H9 (cell line): Measurements from ENCODE around the gene APOL6. TPM values are rescaled to one million over a fixed set of nuclear protein-coding genes. Genes with fewer than 3 reads are reported as not detected.
"Not testable (repeated sequence)": the region's sequence is repeated elsewhere in the genome, so short reads cannot be mapped to it uniquely, and the experiment has no call there.

Experiments used
- DNase-seq: peaks from one replicate; pipeline ENCODE4 v3.0.0-alpha.2; 2017
- H2AFZ ChIP-seq: one replicate; pipeline ENCODE4 v1.6.1; 2013; ENCODE audit warnings: mild to moderate bottlenecking, low read length, control low read depth, moderate library complexity
- H2AK5ac ChIP-seq: 2 replicates; pipeline ENCODE4 v1.6.1; 2013; ENCODE audit warnings: low read length, control low read depth, mixed read lengths; ENCODE audit not compliant: insufficient read length
- H2BK120ac ChIP-seq: one replicate; pipeline ENCODE4 v1.6.1; 2013; ENCODE audit warnings: low read depth, mild to moderate bottlenecking, low read length, control low read depth, inconsistent platforms; ENCODE audit not compliant: poor library complexity, severe bottlenecking
- H2BK12ac ChIP-seq: 2 replicates; pipeline ENCODE4 v1.6.1; 2013; ENCODE audit warnings: low read length, control low read depth, mixed read lengths, low read depth; ENCODE audit not compliant: insufficient read length
- H2BK15ac ChIP-seq: 2 replicates; pipeline ENCODE4 v1.6.1; 2013; ENCODE audit warnings: low read depth, low read length, control low read depth
- H2BK20ac ChIP-seq: one replicate; pipeline ENCODE4 v1.6.1; 2013; ENCODE audit warnings: low read depth, mild to moderate bottlenecking, low read length, control low read depth, inconsistent platforms; ENCODE audit not compliant: poor library complexity, severe bottlenecking
- H2BK5ac ChIP-seq: 2 replicates; pipeline ENCODE4 v1.6.1; 2013; ENCODE audit warnings: low read length, control low read depth, mixed read lengths; ENCODE audit not compliant: insufficient read length
- H3K14ac ChIP-seq: 2 replicates; pipeline ENCODE4 v1.6.1; 2013; ENCODE audit warnings: low read length, control low read depth; ENCODE audit not compliant: insufficient read depth
- H3K18ac ChIP-seq: 2 replicates; pipeline ENCODE4 v1.6.1; 2013; ENCODE audit warnings: low read depth, mild to moderate bottlenecking, mixed read lengths, low read length, control low read depth; ENCODE audit not compliant: insufficient read length
- H3K23ac ChIP-seq: 2 replicates; pipeline ENCODE4 v1.6.1; 2013; ENCODE audit warnings: low read length, control low read depth, mixed read lengths, low read depth; ENCODE audit not compliant: insufficient read length
- H3K23me2 ChIP-seq: 2 replicates; pipeline ENCODE4 v1.6.1; 2013; ENCODE audit warnings: low read depth, mild to moderate bottlenecking, mixed read lengths, low read length, control low read depth; ENCODE audit not compliant: insufficient read length, poor library complexity, severe bottlenecking
- H3K27ac ChIP-seq: 2 replicates; pipeline ENCODE4 v1.5.1; 2013; ENCODE audit warnings: low read length, control low read depth, mixed read lengths, low read depth; ENCODE audit not compliant: insufficient read length
- H3K27me3 ChIP-seq: 2 replicates; pipeline ENCODE4 v1.6.1; 2013; ENCODE audit warnings: low read length, control low read depth, inconsistent platforms; ENCODE audit not compliant: insufficient read depth
- H3K4ac ChIP-seq: 2 replicates; pipeline ENCODE4 v1.6.1; 2013; ENCODE audit warnings: low read depth, mild to moderate bottlenecking, control low read depth, inconsistent platforms, low read length, moderate library complexity
- H3K4me1 ChIP-seq: 2 replicates; pipeline ENCODE4 v1.6.1; 2013; ENCODE audit warnings: low read length, control low read depth, inconsistent platforms; ENCODE audit not compliant: insufficient read depth
- H3K4me2 ChIP-seq: 2 replicates; pipeline ENCODE4 v1.6.1; 2013; ENCODE audit warnings: low read length, control low read depth, mixed read lengths; ENCODE audit not compliant: insufficient read length, insufficient read depth
- H3K56ac ChIP-seq: 2 replicates; pipeline ENCODE4 v1.6.1; 2013; ENCODE audit warnings: low read depth, mild to moderate bottlenecking, mixed read lengths, low read length, control low read depth; ENCODE audit not compliant: insufficient read length
- H3K79me1 ChIP-seq: 2 replicates; pipeline ENCODE4 v1.6.1; 2013; ENCODE audit warnings: low read depth, mild to moderate bottlenecking, moderate library complexity, low read length, control low read depth, inconsistent platforms; ENCODE audit not compliant: insufficient read depth, poor library complexity, severe bottlenecking
- H3K79me2 ChIP-seq: 2 replicates; pipeline ENCODE4 v1.6.1; 2013; ENCODE audit warnings: low read length, control low read depth, inconsistent platforms; ENCODE audit not compliant: insufficient read depth
- H3K9ac ChIP-seq: 2 replicates; pipeline ENCODE4 v1.6.1; 2013; ENCODE audit warnings: low read length, control low read depth, mixed read lengths; ENCODE audit not compliant: insufficient read length; ENCODE audit errors: extremely low read depth
- H3K9me3 ChIP-seq: one replicate; pipeline ENCODE4 v1.6.1; 2013; ENCODE audit warnings: low read depth, low read length, inconsistent platforms; ENCODE audit not compliant: control insufficient read depth
- H3T11ph ChIP-seq: one replicate; pipeline ENCODE4 v1.6.1; 2013; ENCODE audit warnings: mild to moderate bottlenecking, low read length, control low read depth, inconsistent platforms
- H4K20me1 ChIP-seq: one replicate; pipeline ENCODE4 v1.6.1; 2013; ENCODE audit not compliant: control insufficient read depth, insufficient read length, insufficient read depth
- H4K5ac ChIP-seq: 2 replicates; pipeline ENCODE4 v1.6.1; 2013; ENCODE audit warnings: low read depth, mild to moderate bottlenecking, mixed read lengths, low read length, control low read depth; ENCODE audit not compliant: insufficient read length
- H4K8ac ChIP-seq: replicated peaks from 2 replicates; pipeline ENCODE4 v1.6.1; 2013; ENCODE audit warnings: low read length, control low read depth, mixed read lengths, low read depth; ENCODE audit not compliant: insufficient read length
- H4K91ac ChIP-seq: 2 replicates; pipeline ENCODE4 v1.6.1; 2013; ENCODE audit warnings: low read depth, mild to moderate bottlenecking, moderate library complexity, mixed read lengths, low read length, control low read depth; ENCODE audit not compliant: insufficient read length
- H3K27ac Mint-ChIP-seq, 3 experiments: 2 replicates in 2 of 3; 3 replicates in 1 of 3; pipeline ENCODE4 v1.8.0; 2020 to 2021; ENCODE audit warnings: mixed read lengths in 3 of 3, mild to moderate bottlenecking in 1 of 3, moderate library complexity in 1 of 3
- H3K27me3 Mint-ChIP-seq: 2 replicates; pipeline ENCODE4 v1.8.0; 2021; ENCODE audit warnings: low read depth, mild to moderate bottlenecking, moderate library complexity, mixed read lengths
- H3K36me3 Mint-ChIP-seq, 3 experiments: 2 replicates in 2 of 3; 3 replicates in 1 of 3; pipeline ENCODE4 v1.8.0; 2020 to 2021; ENCODE audit warnings: low read depth in 3 of 3, mixed read lengths in 3 of 3; ENCODE audit not compliant: insufficient read depth in 1 of 3
- H3K4me1 Mint-ChIP-seq, 2 experiments: 2 replicates each; pipeline ENCODE4 v1.8.0; 2020; ENCODE audit warnings: mixed read lengths in 2 of 2
- H3K4me3 Mint-ChIP-seq, 2 experiments: 2 replicates in 1 of 2; 3 replicates in 1 of 2; pipeline ENCODE4 v1.8.0; 2020 to 2021; ENCODE audit warnings: mild to moderate bottlenecking in 2 of 2, mixed read lengths in 2 of 2, moderate library complexity in 1 of 2
- H3K9me3 Mint-ChIP-seq, 2 experiments: 2 replicates in 1 of 2; 3 replicates in 1 of 2; pipeline ENCODE4 v1.8.0; 2020; ENCODE audit warnings: mild to moderate bottlenecking in 2 of 2, mixed read lengths in 2 of 2, moderate library complexity in 1 of 2
- CTCF ChIP-seq: fragments of 200-600 bp; sonication (generic); conservative IDR thresholded peaks from 3 replicates; pipeline ENCODE4 v1.8.0; 2021; ENCODE audit warnings: antibody characterized with exemption, mild to moderate bottlenecking
- WGBS: extraction: QIAGEN DNeasy Blood & Tissue Kit; methylation state at CpG from one replicate; pipeline ENCODE4 v1.1.7; 2013; ENCODE audit warnings: missing lambda C conversion rate, low lambda C conversion rate, mixed read lengths; ENCODE audit not compliant: insufficient read length; ENCODE audit errors: extremely low coverage; 5-methylcytosine and 5-hydroxymethylcytosine counted together
- total RNA-seq: library from RNA; stranded (reverse); gene quantifications from 2 replicates; pipeline ENCODE4 v1.2.1, GENCODE V29; 2021

Gene APOL6
- total RNA-seq, 1 experiment from 2014 or later, result 0.07 TPM

GRCh38 chr22:35664955-35665587, 16.8 kb downstream of the APOL6 start:
- no peak overlapping the region for H3K27ac ChIP-seq
- TF ChIP-seq CTCF, result no peak
- H3K14ac ChIP-seq, result no peak overlapping the region
- no peak overlapping the region for H3T11ph ChIP-seq
- no peak overlapping the region for H3K56ac ChIP-seq
- no peak overlapping the region for H4K91ac ChIP-seq
- H3K4me3 Mint-ChIP-seq, result no peak overlapping the region
- peaks cover 16% of the 10 kb centered on the region for H3K9me3 ChIP-seq
- no peaks in the 10 kb centered on the region for H3K79me2 ChIP-seq
- H2BK5ac ChIP-seq, result no peak overlapping the region
- H3K4me1 Mint-ChIP-seq, result peaks cover 30 to 34% of the 10 kb centered on the region in 2 experiments
- H3K23me2 ChIP-seq, result no peaks in the 10 kb centered on the region
- H4K20me1 ChIP-seq, result no peaks in the 10 kb centered on the region
- no peak overlapping the region for H2BK20ac ChIP-seq
- H3K4me2 ChIP-seq, result no peak overlapping the region
- DNase-seq, result no peak
- WGBS, result no CpG with 5 or more reads among the region's 5 CpGs
- H3K27me3 ChIP-seq, result no peaks in the 10 kb centered on the region
- no peak overlapping the region for H2BK12ac ChIP-seq
- H3K4ac ChIP-seq, result no peak overlapping the region
- H3K79me1 ChIP-seq, result no peaks in the 10 kb centered on the region
- H3K18ac ChIP-seq, result no peak overlapping the region
- no peak overlapping the region for H2AFZ ChIP-seq
- H2BK15ac ChIP-seq, result no peak overlapping the region
- no peak overlapping the region for H4K5ac ChIP-seq
- H3K27me3 Mint-ChIP-seq, result no peaks in the 10 kb centered on the region; the same call in 1 of the 2 replicates
- H3K27ac Mint-ChIP-seq, result no peak overlapping the region
- H2AK5ac ChIP-seq, result no peak overlapping the region
- H3K36me3 Mint-ChIP-seq, result peaks cover 17 to 32% (median 21%) of the 10 kb centered on the region in 3 experiments
- H3K4me1 ChIP-seq, result no peaks in the 10 kb centered on the region; the same call in 1 of the 2 replicates
- no peak overlapping the region for H4K8ac ChIP-seq
- no peak overlapping the region for H3K23ac ChIP-seq
- no peak overlapping the region for H2BK120ac ChIP-seq
- peaks cover 38 to 42% of the 10 kb centered on the region in 2 experiments for H3K9me3 Mint-ChIP-seq
- no peak overlapping the region for H3K9ac ChIP-seq

GRCh38 chr22:35666699-35667098, 18.5 kb downstream of the APOL6 start:
- not testable (repeated sequence) for H2BK120ac ChIP-seq
- peaks cover 45 to 47% of the 10 kb centered on the region in 2 experiments for H3K9me3 Mint-ChIP-seq

More at GRCh38 chr22:35666699-35667098, 18.5 kb downstream of the APOL6 start:
- H3K18ac ChIP-seq, H2AK5ac ChIP-seq, H2BK12ac ChIP-seq, H3K27ac Mint-ChIP-seq, H3K14ac ChIP-seq, H2BK15ac ChIP-seq, H3T11ph ChIP-seq, H2BK5ac ChIP-seq, H3K4me2 ChIP-seq, H4K8ac ChIP-seq, DNase-seq, H3K56ac ChIP-seq, H3K4me1 ChIP-seq, H4K20me1 ChIP-seq, H3K79me2 ChIP-seq, H3K79me1 ChIP-seq, H3K23me2 ChIP-seq, H4K5ac ChIP-seq, H3K4ac ChIP-seq, H4K91ac ChIP-seq, H3K27me3 Mint-ChIP-seq, H3K4me3 Mint-ChIP-seq, H3K9ac ChIP-seq, H3K27me3 ChIP-seq, H2BK20ac ChIP-seq, H3K27ac ChIP-seq, H3K23ac ChIP-seq, H2AFZ ChIP-seq: not testable (repeated sequence)
- Mint-ChIP-seq H3K4me1 (peaks cover 22 to 23% of the 10 kb centered on the region in 2 experiments), H3K36me3 (peaks cover 17 to 44% (median 25%) of the 10 kb centered on the region in 3 experiments)
- no CpG with 5 or more reads among the region's 1 CpG for WGBS
- H3K9me3 ChIP-seq, result peaks cover 16% of the 10 kb centered on the region
